HFFc6 (cell line): ENCODE measurements around the gene PVRIG. TPM values are rescaled to one million over a fixed set of nuclear protein-coding genes. Genes with fewer than 3 reads are reported as not detected.
A peak's percentile ranks its signal among the peaks of the same experiment; 100 is the strongest.
"Not testable (repeated sequence)": the region's sequence is repeated elsewhere in the genome, so short reads cannot be mapped to it uniquely, and the experiment has no call there.

Experiments used
- DNase-seq: peaks from one replicate; pipeline ENCODE4 v3.0.0-alpha.2; 2018
- H3K27ac Mint-ChIP-seq: 2 replicates; pipeline ENCODE4 v1.8.0; 2020; ENCODE audit warnings: mild to moderate bottlenecking, mixed read lengths
- H3K27me3 Mint-ChIP-seq: 2 replicates; pipeline ENCODE4 v1.8.0; 2021; ENCODE audit warnings: mild to moderate bottlenecking, moderate library complexity, mixed read lengths; ENCODE audit not compliant: insufficient read depth
- H3K36me3 Mint-ChIP-seq: 2 replicates; pipeline ENCODE4 v1.8.0; 2021; ENCODE audit warnings: low read depth, mixed read lengths
- H3K4me1 Mint-ChIP-seq: 2 replicates; pipeline ENCODE4 v1.8.0; 2020; ENCODE audit warnings: low read depth, mixed read lengths
- H3K4me3 Mint-ChIP-seq: 2 replicates; pipeline ENCODE4 v1.8.0; 2020; ENCODE audit warnings: mild to moderate bottlenecking, moderate library complexity, mixed read lengths
- H3K9me3 Mint-ChIP-seq: 2 replicates; pipeline ENCODE4 v1.8.0; 2020; ENCODE audit warnings: mild to moderate bottlenecking, mixed read lengths
- CTCF ChIP-seq: fragments of 200-600 bp; sonication (generic); IDR thresholded peaks from 2 replicates; pipeline ENCODE4 v1.5.0; 2021; ENCODE audit warnings: antibody characterized with exemption, mild to moderate bottlenecking
- total RNA-seq, 6 experiments: library from RNA; stranded (reverse); fragmentation: NEBNext Ultra II Directional; extraction: Animal tissue kit (Norgen Biotek cat#: 25700); gene quantifications; 2 replicates in 1 of 6; 3 replicates in 5 of 6; pipeline ENCODE4 v1.2.3, GENCODE V29; 2021

PVRIG gene
- total RNA-seq, 6 experiments from 2014 or later, result 0.51 to 0.87 (median 0.61) TPM; not detected in 2

- no peaks in the 10 kb centered on the region for H3K9me3 Mint-ChIP-seq
- DNase-seq, result no peak
- no peak overlapping the region for H3K27ac Mint-ChIP-seq
- TF ChIP-seq CTCF, result no peak
- H3K4me1 Mint-ChIP-seq, result peaks cover 27% of the 10 kb centered on the region
- H3K4me3 Mint-ChIP-seq, result no peak overlapping the region
- H3K27me3 Mint-ChIP-seq, result no peaks in the 10 kb centered on the region
- no peaks in the 10 kb centered on the region; the same call in 1 of the 2 replicates for H3K36me3 Mint-ChIP-seq
Measured at GRCh38 chr7:100266576-100267354, 47.0 kb downstream of the PVRIG start.

DNA sequence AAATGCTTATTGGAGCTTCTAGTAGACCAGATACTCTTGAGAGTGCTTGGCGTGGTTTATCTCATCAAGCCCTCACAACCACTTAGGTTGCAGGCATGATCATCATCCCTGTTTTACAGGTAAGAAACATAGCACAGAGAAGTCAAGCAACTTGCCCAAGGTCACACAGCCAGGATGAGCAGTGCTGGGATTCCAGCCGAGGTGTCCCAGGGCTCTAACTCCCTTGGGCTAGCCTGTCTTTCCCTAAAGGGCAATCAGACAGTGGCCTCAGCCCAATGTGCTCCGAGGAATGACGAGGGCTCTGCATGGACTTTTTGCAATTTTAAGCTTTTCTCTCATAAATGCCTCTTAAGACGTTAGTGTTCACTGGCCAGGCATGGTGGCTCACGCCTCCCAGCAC lies 47.9 kb downstream of the PVRIG start:
- no peak overlapping the region for H3K27ac Mint-ChIP-seq
- H3K4me3 Mint-ChIP-seq, result no peak overlapping the region
- H3K4me1 Mint-ChIP-seq, result peaks cover 27% of the 10 kb centered on the region
- H3K36me3 Mint-ChIP-seq, result no peaks in the 10 kb centered on the region
- no peak for DNase-seq
- no peaks in the 10 kb centered on the region for H3K27me3 Mint-ChIP-seq
- TF ChIP-seq CTCF, result no peak
- H3K9me3 Mint-ChIP-seq, result no peaks in the 10 kb centered on the region

DNA sequence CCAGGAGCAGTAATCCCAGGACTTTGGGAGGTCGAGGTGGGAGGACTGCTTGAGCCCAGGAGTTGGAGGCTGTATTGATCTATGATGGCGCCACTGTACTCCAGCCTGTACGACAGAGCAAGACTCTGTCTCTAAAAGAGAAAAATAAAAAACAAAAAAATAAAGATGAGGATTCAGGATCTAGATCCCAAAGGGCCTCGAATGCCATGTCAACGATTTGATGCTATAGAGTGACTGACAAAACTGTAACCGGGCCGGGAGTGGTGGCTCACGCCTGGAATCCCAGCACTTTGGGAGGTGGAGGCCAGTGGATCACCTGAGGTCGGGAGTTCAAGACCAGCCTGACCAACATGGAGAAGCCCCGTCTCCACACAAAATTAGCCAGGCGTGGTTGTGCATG lies 49.1 kb downstream of the PVRIG start:
- not testable (repeated sequence) for H3K4me3 Mint-ChIP-seq, H3K9me3 Mint-ChIP-seq, H3K27me3 Mint-ChIP-seq, DNase-seq, H3K36me3 Mint-ChIP-seq, H3K27ac Mint-ChIP-seq
- peaks cover 27% of the 10 kb centered on the region for H3K4me1 Mint-ChIP-seq

- H3K27ac Mint-ChIP-seq, H3K27me3 Mint-ChIP-seq, DNase-seq, H3K4me3 Mint-ChIP-seq, H3K9me3 Mint-ChIP-seq, H3K36me3 Mint-ChIP-seq: not testable (repeated sequence)
- H3K4me1 Mint-ChIP-seq, result peaks cover 26% of the 10 kb centered on the region
Measured at GRCh38 chr7:100269306-100270045, 49.7 kb downstream of the PVRIG start.

DNA sequence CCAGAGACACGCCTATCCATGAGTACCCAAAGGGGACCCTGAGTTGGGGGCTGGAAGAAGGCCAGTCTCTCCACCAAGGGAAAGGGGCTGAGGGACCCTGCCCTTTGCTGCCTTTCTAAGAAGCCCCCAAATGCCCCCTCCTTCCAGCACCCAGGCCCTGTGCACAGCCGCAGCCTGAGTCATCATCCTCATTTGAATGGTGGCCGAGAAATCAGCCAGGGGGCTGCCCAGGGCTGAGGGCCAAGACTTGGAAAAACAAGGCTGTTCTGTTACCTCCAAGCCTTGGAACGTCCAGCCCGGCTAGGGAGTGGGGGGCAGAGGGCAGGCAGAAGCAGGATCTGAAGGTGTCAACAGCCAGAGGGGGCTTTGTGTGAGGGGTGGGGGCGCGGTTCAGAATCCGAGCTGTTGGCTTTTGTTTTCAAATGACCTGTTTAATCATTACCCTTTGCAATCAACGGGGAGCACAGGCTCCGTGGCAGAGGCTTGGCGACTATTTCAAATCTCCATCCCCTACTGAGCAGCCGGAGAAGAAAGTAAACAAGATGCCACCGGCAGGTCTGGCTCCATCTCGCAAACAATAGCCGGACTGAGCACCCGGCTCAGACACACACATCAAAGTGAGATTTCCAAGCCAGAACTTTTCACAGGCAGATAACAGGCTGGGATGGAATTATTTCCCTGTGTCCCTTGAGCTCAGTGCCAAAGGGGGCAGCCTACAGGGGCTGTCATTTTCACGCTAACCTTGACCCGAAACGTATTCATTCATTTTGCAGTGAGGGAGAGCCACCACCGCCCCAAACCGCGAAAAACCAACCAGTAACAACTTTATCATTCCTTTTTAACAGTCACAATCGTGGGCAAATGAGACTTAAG lies 50.5 kb downstream of the PVRIG start:
- peak overlapping the region; percentile 74 for H3K27ac Mint-ChIP-seq
- H3K4me3 Mint-ChIP-seq, result peak overlapping the region; percentile 90
- H3K36me3 Mint-ChIP-seq, H3K27me3 Mint-ChIP-seq, DNase-seq, H3K9me3 Mint-ChIP-seq: not testable (repeated sequence)
- peaks cover 20% of the 10 kb centered on the region for H3K4me1 Mint-ChIP-seq

Other genes starting within 250 kb of the PVRIG start
- gene AZGP1, start 243.9 kb upstream of the PVRIG start, total RNA-seq, result not detected
- 10 to 100 TPM; 55.9 to 77.4 (median 63.1) TPM for gene ZKSCAN1, start 204.4 kb upstream of the PVRIG start, total RNA-seq
- gene ZSCAN21, start 170.2 kb upstream of the PVRIG start, total RNA-seq, result 1 to 10 TPM; 8.2 to 9.8 (median 9.2) TPM
- 10 to 100 TPM; 16.5 to 19.4 (median 18.3) TPM for gene ZNF3, start 138.2 kb upstream of the PVRIG start, total RNA-seq
- 100 to 1,000 TPM; 253 to 334 (median 302) TPM for gene COPS6, start 131.0 kb upstream of the PVRIG start, total RNA-seq
- 100 to 1,000 TPM in 5 of 6 experiments, 10 to 100 TPM in 1; 70.9 to 139 (median 124) TPM for gene MCM7, start 118.6 kb upstream of the PVRIG start, total RNA-seq
- 10 to 100 TPM; 20.2 to 24.5 (median 21.9) TPM for gene AP4M1, start 118.3 kb upstream of the PVRIG start, total RNA-seq
- gene TAF6, start 100.6 kb upstream of the PVRIG start, total RNA-seq, result 10 to 100 TPM; 66.4 to 78.6 (median 77.4) TPM
- 10 to 100 TPM; 24.4 to 32.4 (median 26.3) TPM for gene CNPY4, start 100.3 kb upstream of the PVRIG start, total RNA-seq
- 1 to 10 TPM; 2.3 to 3.0 (median 2.5) TPM for gene MBLAC1, start 93.0 kb upstream of the PVRIG start, total RNA-seq
- gene LAMTOR4, start 71.0 kb upstream of the PVRIG start, total RNA-seq, result 100 to 1,000 TPM in 5 of 6 experiments, 10 to 100 TPM in 1; 99.5 to 137 (median 110) TPM
- 10 to 100 TPM; 19.1 to 23.4 (median 21.7) TPM for gene TRAPPC14, start 61.2 kb upstream of the PVRIG start, total RNA-seq
- 1 to 10 TPM; 5.1 to 8.6 (median 7.1) TPM for gene GAL3ST4, start 51.3 kb upstream of the PVRIG start, total RNA-seq
- gene GPC2, start 42.6 kb upstream of the PVRIG start, total RNA-seq, result 1 to 10 TPM in 3 of 6 experiments, under 1 TPM in 3; 0.57 to 1.4 (median 0.86) TPM
- gene STAG3, start 42.0 kb upstream of the PVRIG start, total RNA-seq, result under 1 TPM; 0.24 to 0.91 (median 0.43) TPM
- not detected for gene SPDYE3, start 87.8 kb downstream of the PVRIG start, total RNA-seq
- gene PILRB, start 138.2 kb downstream of the PVRIG start, total RNA-seq, result 10 to 100 TPM in 4 of 6 experiments, 1 to 10 TPM in 2; 7.0 to 12.6 (median 10.6) TPM
- under 1 TPM in 4 of 6 experiments, not detected in 2; 0.30 to 0.34 (median 0.31) TPM for gene PILRA, start 153.5 kb downstream of the PVRIG start, total RNA-seq
- gene ZCWPW1, start 208.8 kb downstream of the PVRIG start, total RNA-seq, result 1 to 10 TPM in 4 of 6 experiments, under 1 TPM in 2; 0.55 to 1.7 (median 1.2) TPM
- gene MEPCE, start 209.9 kb downstream of the PVRIG start, total RNA-seq, result 10 to 100 TPM; 38.7 to 42.9 (median 41.2) TPM
- gene PPP1R35, start 216.5 kb downstream of the PVRIG start, total RNA-seq, result 10 to 100 TPM; 22.9 to 33.6 (median 26.5) TPM
- 1 to 10 TPM in 3 of 6 experiments, under 1 TPM in 3; 0.66 to 1.6 (median 1.0) TPM for gene SPACDR, start 244.3 kb downstream of the PVRIG start, total RNA-seq